Right lung (tissue), 5 donors: ENCODE measurements around the gene HAPSTR1. TPM values are rescaled to one million over a fixed set of nuclear protein-coding genes. Genes with fewer than 3 reads are reported as not detected.

Experiments
- DNase-seq, 2 donors: peaks; one replicate each; pipeline ENCODE4 v3.0.0-alpha.2; 2013
- polyA plus RNA-seq, 5 donors: library from polyadenylated mRNA; unstranded; fragments of 120-200 nt; gene quantifications; one replicate each; pipeline versions ENCODE4 v1.2.1 to v1.2.3, GENCODE V29; 2013; ENCODE audit warnings: inconsistent platforms in 1 of 5, low replicate concordance in 1 of 5; ENCODE audit not compliant: insufficient read length in 5 of 5, insufficient read depth in 1 of 5

The HAPSTR1 gene
- polyA plus RNA-seq, 5 donors, result 33.7 to 48.0 (median 41.2) TPM

- no peak for DNase-seq
These were observed 24.7 kb downstream of the HAPSTR1 start for GRCh38 chr16:9116141-9116540.

GRCh38 chr16:9118170-9118569 is 26.7 kb downstream of the HAPSTR1 start:
- DNase-seq, result no peak

- DNase-seq, result peak in 1 of 2 donors; percentile 30
These were observed 28.4 kb downstream of the HAPSTR1 start for GRCh38 chr16:9119795-9120194.

GRCh38 chr16:9122342-9122741 is 30.9 kb downstream of the HAPSTR1 start:
- DNase-seq, result no peak

- DNase-seq, result no peak
These were observed 31.5 kb downstream of the HAPSTR1 start for GRCh38 chr16:9122969-9123368.

GRCh38 chr16:9123401-9123800 is 32.0 kb downstream of the HAPSTR1 start:
- no peak for DNase-seq

- DNase-seq, result no peak
These were observed 32.4 kb downstream of the HAPSTR1 start for GRCh38 chr16:9123871-9124270.

GRCh38 chr16:9124444-9124843 is 33.0 kb downstream of the HAPSTR1 start:
- DNase-seq, result no peak

- no peak for DNase-seq
These were observed 33.6 kb downstream of the HAPSTR1 start for GRCh38 chr16:9124908-9125584.

GRCh38 chr16:9125658-9126505 is 34.4 kb downstream of the HAPSTR1 start:
- DNase-seq, result no peak

- no peak for DNase-seq
These were observed 35.2 kb downstream of the HAPSTR1 start for GRCh38 chr16:9126609-9127008.

- no peak for DNase-seq
These were observed 37.2 kb downstream of the HAPSTR1 start for GRCh38 chr16:9128346-9129342.

- DNase-seq, result no peak
These were observed 42.9 kb downstream of the HAPSTR1 start for GRCh38 chr16:9134306-9134705.

GRCh38 chr16:9134739-9135138 is 43.3 kb downstream of the HAPSTR1 start:
- DNase-seq, result peak in 1 of 2 donors; percentile 22

- no peak for DNase-seq
These were observed 44.4 kb downstream of the HAPSTR1 start for GRCh38 chr16:9135797-9136196.

- no peak for DNase-seq
These were observed 45.2 kb downstream of the HAPSTR1 start for GRCh38 chr16:9136596-9136995.

GRCh38 chr16:9138021-9138680 is 46.7 kb downstream of the HAPSTR1 start:
- DNase-seq, result no peak

GRCh38 chr16:9138731-9139501 is 47.5 kb downstream of the HAPSTR1 start:
- DNase-seq, result peak; percentile 38 to 55

GRCh38 chr16:9139965-9140364 is 48.5 kb downstream of the HAPSTR1 start:
- DNase-seq, result no peak
